H1 (cell line): ENCODE results near the gene AMBP. TPM values are rescaled to one million over a fixed set of nuclear protein-coding genes. Genes with fewer than 3 reads are reported as not detected.

Experiments
- CTCF ChIA-PET: fragments of 300-600 bp; sonication (Branson Sonifier 250); formaldehyde crosslinking; loops from one replicate; lab custom pipeline; 2021; ENCODE audit not compliant: partially characterized antibody; lab: Charles Lee
- POLR2A ChIA-PET: fragments of 300-600 bp; sonication (Branson Sonifier 250); formaldehyde crosslinking; loops from one replicate; lab custom pipeline; 2021; ENCODE audit warnings: inconsistent platforms; ENCODE audit not compliant: partially characterized antibody; lab: Charles Lee
- DNase-seq, 2 experiments: peaks; one replicate each; pipeline versions ENCODE4 v3.0.0 to v3.0.0-alpha.2; 2010 to 2022; ENCODE audit warnings: low spot score in 2 of 2, low read depth in 1 of 2, mixed read lengths in 1 of 2
- FAIRE-seq: peaks from 2 replicates; lab custom pipeline; 2011; peaks lifted over from hg19 to GRCh38; lab: Jason Lieb, UNC
- H2AFZ ChIP-seq: 2 replicates; pipeline ENCODE4 v1.8.1; 2012; ENCODE audit warnings: low read length, inconsistent platforms
- H2AK5ac ChIP-seq: 2 replicates; pipeline ENCODE4 v1.6.1; 2013; ENCODE audit warnings: low read depth, low read length
- H2BK120ac ChIP-seq: replicated peaks from 2 replicates; pipeline ENCODE3; 2013; ENCODE audit warnings: low read depth, low read length, inconsistent platforms
- H2BK12ac ChIP-seq: 2 replicates; pipeline ENCODE4 v1.6.1; 2013; ENCODE audit warnings: low read depth, low read length
- H2BK15ac ChIP-seq: 2 replicates; pipeline ENCODE4 v1.6.1; 2013; ENCODE audit warnings: low read length
- H2BK20ac ChIP-seq: 2 replicates; pipeline ENCODE4 v1.6.1; 2013; ENCODE audit warnings: low read length
- H2BK5ac ChIP-seq: 2 replicates; pipeline ENCODE4 v1.6.1; 2013; ENCODE audit warnings: low read depth, low read length
- H3K14ac ChIP-seq: 2 replicates; pipeline ENCODE4 v1.6.1; 2013; ENCODE audit warnings: inconsistent platforms; ENCODE audit not compliant: insufficient read length
- H3K18ac ChIP-seq: 2 replicates; pipeline ENCODE4 v1.6.1; 2013; ENCODE audit warnings: low read length; ENCODE audit errors: extremely low read depth
- H3K23ac ChIP-seq: 2 replicates; pipeline ENCODE4 v1.6.1; 2013; ENCODE audit warnings: inconsistent platforms; ENCODE audit not compliant: insufficient read length
- H3K23me2 ChIP-seq: 2 replicates; pipeline ENCODE4 v1.6.1; 2013; ENCODE audit warnings: low read depth, low read length
- H3K27ac ChIP-seq: 2 replicates; pipeline ENCODE4 v1.6.1; 2011; ENCODE audit warnings: low read depth, low read length, inconsistent platforms
- H3K27me3 ChIP-seq, 4 experiments: replicated peaks in 1 of 4; 1 replicate in 1 of 4; 2 replicates in 3 of 4; pipeline versions ENCODE4 v1.6.1 to v1.8.1; 2011 to 2013; ENCODE audit warnings: low read length in 3 of 4, mild to moderate bottlenecking in 3 of 4, inconsistent platforms in 2 of 4, mixed read lengths in 2 of 4, moderate library complexity in 1 of 4; ENCODE audit not compliant: control insufficient read depth in 3 of 4, insufficient read depth in 3 of 4; ENCODE audit errors: extremely low read depth in 1 of 4
- H3K36me3 ChIP-seq, 4 experiments: 2 replicates each; pipeline versions ENCODE4 v1.6.1 to v1.8.1; 2011 to 2013; ENCODE audit warnings: mild to moderate bottlenecking in 4 of 4, low read length in 3 of 4, moderate library complexity in 2 of 4, control low read depth in 1 of 4, inconsistent platforms in 1 of 4; ENCODE audit not compliant: insufficient read depth in 4 of 4, control insufficient read depth in 2 of 4
- H3K4ac ChIP-seq: replicated peaks from 2 replicates; pipeline ENCODE3; 2013; ENCODE audit warnings: low read length, low read depth, mixed read lengths, inconsistent platforms; ENCODE audit not compliant: insufficient read length
- H3K4me1 ChIP-seq, 4 experiments: replicated peaks in 1 of 4; 1 replicate in 1 of 4; 2 replicates in 3 of 4; pipeline versions ENCODE4 v1.6.1 to v1.8.1; 2011 to 2013; ENCODE audit warnings: low read length in 3 of 4, inconsistent platforms in 2 of 4, mixed read lengths in 1 of 4; ENCODE audit not compliant: insufficient read depth in 4 of 4, control insufficient read depth in 3 of 4
- H3K4me2 ChIP-seq, 2 experiments: 2 replicates each; pipeline versions ENCODE4 v1.6.1 to v1.8.1; 2011 to 2013; ENCODE audit warnings: low read depth in 2 of 2, low read length in 2 of 2, control low read depth in 1 of 2, inconsistent platforms in 1 of 2, mild to moderate bottlenecking in 1 of 2; ENCODE audit not compliant: insufficient read depth in 1 of 2
- H3K4me3 ChIP-seq, 4 experiments: fragments of 200-600, 300-600 bp in 1 of 4; sonication (generic), shearing (Covaris generic), sonication (Bioruptor Twin) in 1 of 4; 2 replicates each; pipeline versions ENCODE4 v1.5.1 to v1.8.1; 2011 to 2016; ENCODE audit warnings: low read length in 4 of 4, low read depth in 3 of 4, control low read depth in 2 of 4, inconsistent platforms in 2 of 4, mild to moderate bottlenecking in 2 of 4, mixed read lengths in 1 of 4, moderate library complexity in 1 of 4; ENCODE audit not compliant: insufficient read depth in 2 of 4; ENCODE audit errors: extremely low read depth in 1 of 4
- H3K56ac ChIP-seq: replicated peaks from 2 replicates; pipeline ENCODE3; 2013; ENCODE audit warnings: low read depth, mild to moderate bottlenecking, mixed read lengths, low read length, inconsistent platforms; ENCODE audit not compliant: insufficient read length
- H3K79me1 ChIP-seq: 2 replicates; pipeline ENCODE4 v1.6.1; 2013; ENCODE audit warnings: low read depth, low read length, control low read depth
- H3K79me2 ChIP-seq, 2 experiments: 2 replicates each; pipeline versions ENCODE4 v1.6.1 to v1.8.1; 2012 to 2013; ENCODE audit warnings: low read length in 2 of 2, mild to moderate bottlenecking in 2 of 2, inconsistent platforms in 1 of 2; ENCODE audit not compliant: insufficient read depth in 2 of 2, control insufficient read depth in 1 of 2
- H3K9ac ChIP-seq, 4 experiments: replicated peaks in 1 of 4; 1 replicate in 1 of 4; 2 replicates in 3 of 4; pipeline versions ENCODE4 v1.6.1 to v1.8.1; 2011 to 2013; ENCODE audit warnings: low read depth in 3 of 4, low read length in 3 of 4, control low read depth in 2 of 4, mild to moderate bottlenecking in 2 of 4, moderate library complexity in 2 of 4, inconsistent platforms in 1 of 4; ENCODE audit errors: extremely low read depth in 1 of 4
- H3K9me3 ChIP-seq, 2 experiments: 2 replicates each; pipeline versions ENCODE4 v1.6.1 to v1.8.1; 2012 to 2013; ENCODE audit warnings: mild to moderate bottlenecking in 2 of 2, moderate library complexity in 2 of 2, control low read depth in 1 of 2, inconsistent platforms in 1 of 2, low read depth in 1 of 2, low read length in 1 of 2, mixed read lengths in 1 of 2; ENCODE audit not compliant: insufficient read depth in 2 of 2
- H4K20me1 ChIP-seq, 2 experiments: replicated peaks in 1 of 2; 2 replicates each; pipeline versions ENCODE3 to v1.8.1; 2011 to 2013; ENCODE audit warnings: inconsistent platforms in 2 of 2, low read length in 2 of 2, mild to moderate bottlenecking in 1 of 2; ENCODE audit not compliant: insufficient read depth in 2 of 2, control insufficient read depth in 1 of 2
- H4K5ac ChIP-seq: 2 replicates; pipeline ENCODE4 v1.6.1; 2013; ENCODE audit warnings: low read length, low read depth, mixed read lengths, inconsistent platforms; ENCODE audit not compliant: insufficient read length
- H4K8ac ChIP-seq: 2 replicates; pipeline ENCODE4 v1.8.0; 2013; ENCODE audit warnings: mild to moderate bottlenecking, moderate library complexity, low read length, inconsistent platforms; ENCODE audit not compliant: insufficient read depth; ENCODE audit errors: extremely low read depth
- H4K91ac ChIP-seq: replicated peaks from 2 replicates; pipeline ENCODE3; 2013; ENCODE audit warnings: low read length, mixed read lengths, inconsistent platforms; ENCODE audit not compliant: insufficient read length
- ASH2L ChIP-seq: fragments of 200-600, 300-600 bp; sonication (generic); IDR thresholded peaks from one replicate; pipeline ENCODE4 v1.7.1; 2017; ENCODE audit warnings: low read length
- CTCF ChIP-seq, 3 experiments: IDR thresholded peaks; 1 replicate in 2 of 3; 2 replicates in 1 of 3; pipeline versions ENCODE4 v1.5.1 to v1.6.1; 2011; ENCODE audit warnings: low read length in 3 of 3, mild to moderate bottlenecking in 3 of 3, inconsistent platforms in 2 of 3, low read depth in 1 of 3, moderate library complexity in 1 of 3; ENCODE audit not compliant: insufficient read depth in 1 of 3; ENCODE audit errors: control extremely low read depth in 1 of 3
- EGR1 ChIP-seq: IDR thresholded peaks from 2 replicates; pipeline ENCODE4 v1.6.1; 2011; ENCODE audit warnings: low read depth, low read length, borderline replicate concordance
- EP300 ChIP-seq, 2 experiments: IDR thresholded peaks; 1 replicate in 1 of 2; 2 replicates in 1 of 2; pipeline ENCODE4 v1.6.1; 2011 to 2012; ENCODE audit warnings: low read depth in 2 of 2, low read length in 2 of 2, mild to moderate bottlenecking in 2 of 2, borderline replicate concordance in 1 of 2, inconsistent platforms in 1 of 2, moderate library complexity in 1 of 2
- POU5F1 ChIP-seq: IDR thresholded peaks from 2 replicates; pipeline ENCODE4 v1.6.1; 2011; ENCODE audit warnings: low read depth, mild to moderate bottlenecking, low read length, moderate library complexity
- RAD21 ChIP-seq, 2 experiments: IDR thresholded peaks in 1 of 2; conservative IDR thresholded peaks in 1 of 2; 2 replicates each; pipeline ENCODE4 v1.6.1; 2011; ENCODE audit warnings: low read depth in 2 of 2, low read length in 2 of 2, improper control_type of control experiment in 1 of 2, inconsistent platforms in 1 of 2, mild to moderate bottlenecking in 1 of 2, moderate library complexity in 1 of 2
- SAP30 ChIP-seq: fragments of 300-600 bp; sonication (generic); IDR thresholded peaks from 2 replicates; pipeline ENCODE4 v1.7.1; 2012; ENCODE audit warnings: low read length, moderate library complexity, mild to moderate bottlenecking, inconsistent platforms; ENCODE audit not compliant: insufficient read depth, insufficient replicate concordance
- SP2 ChIP-seq: IDR thresholded peaks from 2 replicates; pipeline ENCODE4 v1.6.1; 2012; ENCODE audit warnings: mild to moderate bottlenecking, low read length, inconsistent platforms
- TAF7 ChIP-seq: optimal IDR thresholded peaks from 2 replicates; pipeline ENCODE3; 2011; ENCODE audit warnings: low read depth, mild to moderate bottlenecking, inconsistent platforms, low read length, moderate library complexity, borderline replicate concordance
- WGBS, 2 experiments: shearing (Covaris generic) in 1 of 2; methylation state at CpG; one replicate each; pipeline versions ENCODE4 v1.1.6 to v1.1.7; 2013 to 2015; ENCODE audit warnings: low lambda C conversion rate in 2 of 2, mixed read lengths in 2 of 2, inconsistent platforms in 1 of 2, low coverage in 1 of 2, missing lambda C conversion rate in 1 of 2; ENCODE audit not compliant: insufficient replicate concordance in 2 of 2, insufficient coverage in 1 of 2, insufficient read length in 1 of 2; ENCODE audit errors: extremely low coverage in 1 of 2, missing lambda C conversion rate in 1 of 2; 5-methylcytosine and 5-hydroxymethylcytosine counted together
- polyA plus RNA-seq, 7 experiments: library from polyadenylated mRNA; depleted of rRNA in 3 of 7; stranded (reverse) in 5 of 7; unstranded in 2 of 7; fragments of >200 nt in 5 of 7; fragments of 200-250 nt in 2 of 7; gene quantifications; 1 replicate in 5 of 7; 2 replicates in 1 of 7; 4 replicates in 1 of 7; pipeline versions ENCODE4 v1.2.1 to v1.2.3, GENCODE V29; 2011 to 2013; ENCODE audit warnings: missing spikeins in 2 of 7, mixed read lengths in 2 of 7
- total RNA-seq: library from RNA; stranded (reverse); fragmentation: NEBNext Ultra II Directional; extraction: Animal tissue kit (Norgen Biotek cat#: 25700); gene quantifications from 2 replicates; pipeline ENCODE4 v1.2.1, GENCODE V29; 2021

The AMBP gene
- total and polyA plus RNA-seq, 2 of the 8 experiments (the other 6 are each of a cell fraction or from before 2014, with no cell fraction given) = 3.0 to 4.0 TPM

- no peaks in the 10 kb centered on the region for H4K20me1 ChIP-seq
- H3K4me2 ChIP-seq = no peak overlapping the region
- no peaks in the 10 kb centered on the region for H3K36me3 ChIP-seq
- no peak overlapping the region for H3K27ac ChIP-seq
- H3K56ac ChIP-seq = no peak overlapping the region
- WGBS, 2 experiments = 78% methylated on average over 9 of the region's 9 CpGs; no CpG with 5 or more reads in 1 of the 2 experiments
- H3K23me2 ChIP-seq = peaks cover 5% of the 10 kb centered on the region; the same call in 1 of the 2 replicates
- no peak overlapping the region for H3K4me3 ChIP-seq
- H3K79me1 ChIP-seq = no peaks in the 10 kb centered on the region
- H3K9ac ChIP-seq = no peak overlapping the region
- H4K91ac ChIP-seq = no peak overlapping the region
- no peak overlapping the region for H4K5ac ChIP-seq
- no peak overlapping the region for H3K14ac ChIP-seq
- H2BK15ac ChIP-seq = no peak overlapping the region
- H2BK5ac ChIP-seq = no peak overlapping the region
- H2BK120ac ChIP-seq = no peak overlapping the region
- H3K23ac ChIP-seq = no peak overlapping the region
- DNase-seq (peak in 1 of 2 experiments; percentile 64), FAIRE-seq (no peak)
- no peaks in the 10 kb centered on the region for H3K9me3 ChIP-seq
- POLR2A ChIA-PET = interaction anchor here (0.8 kb wide), 1 partner anchor 195 kb away, joined by 3 read pairs; no protein-coding TSS in a partner anchor
- CTCF ChIA-PET = interaction anchor here (0.7 to 5.9 kb wide), 21 partner anchors 9 to 364 kb away, joined by 3 to 144 read pairs (median 4); partner anchors contain the start of genes AMBP and COL27A1
- peak overlapping the region; percentile 0; the same call in 1 of the 2 replicates for H4K8ac ChIP-seq
- H3K79me2 ChIP-seq = no peaks in the 10 kb centered on the region
- H3K4ac ChIP-seq = no peak overlapping the region
- H3K4me1 ChIP-seq = peaks cover 0 to 16% (median 10%) of the 10 kb centered on the region in 4 experiments; a peak in 6 of 7 replicates
- H3K27me3 ChIP-seq = peaks cover 2 to 27% (median 19%) of the 10 kb centered on the region in 4 experiments
- H2AFZ ChIP-seq = no peak overlapping the region
- H2AK5ac ChIP-seq = no peak overlapping the region
- no peak overlapping the region for H3K18ac ChIP-seq
- no peak overlapping the region for H2BK12ac ChIP-seq
- no peak overlapping the region for H2BK20ac ChIP-seq
- no peak for TF ChIP-seq EP300 (IDR thresholded peaks at IDR 0.05; ENCODE audit: borderline replicate concordance in 1 of 2, low read depth in 2 of 2, low read length in 2 of 2)
- TF ChIP-seq ASH2L = no peak
- no peak for TF ChIP-seq SP2
- TF ChIP-seq TAF7 = no peak
- peak; percentile 34 to 45; a peak in 3 of 4 replicates for TF ChIP-seq RAD21 (IDR thresholded peaks at IDR 0.05 in 1 of 2, conservative IDR thresholded peaks at IDR 0.05 in 1 of 2; ENCODE audit: low read depth in 2 of 2, low read length in 2 of 2)
- peak; percentile 47 to 55 (median 52) for TF ChIP-seq CTCF (IDR thresholded peaks at IDR 0.05; ENCODE audit: control extremely low read depth in 1 of 3, insufficient read depth in 1 of 3, low read depth in 1 of 3, low read length in 3 of 3)
- TF ChIP-seq SAP30 = no peak
- no peak for TF ChIP-seq EGR1
- no peak for TF ChIP-seq POU5F1
These were observed 18.0 kb upstream of the AMBP start for GRCh38 chr9:114096041-114096511.
